Renal pelvis (tissue), 4 donors: ENCODE results near the gene HABP2. TPM values are rescaled to one million over a fixed set of nuclear protein-coding genes. Genes with fewer than 3 reads are reported as not detected.

Source experiments
- DNase-seq: peaks from one replicate; pipeline ENCODE4 v3.0.0-alpha.2; 2013
- polyA plus RNA-seq, 3 donors: library from polyadenylated mRNA; unstranded; fragments of 120-200 nt; gene quantifications; one replicate each; pipeline ENCODE4 v1.2.1, GENCODE V29; 2013; ENCODE audit not compliant: insufficient read length in 3 of 3

HABP2 gene
- polyA plus RNA-seq, 3 donors, result 0.40 to 0.73 (median 0.52) TPM

DNA sequence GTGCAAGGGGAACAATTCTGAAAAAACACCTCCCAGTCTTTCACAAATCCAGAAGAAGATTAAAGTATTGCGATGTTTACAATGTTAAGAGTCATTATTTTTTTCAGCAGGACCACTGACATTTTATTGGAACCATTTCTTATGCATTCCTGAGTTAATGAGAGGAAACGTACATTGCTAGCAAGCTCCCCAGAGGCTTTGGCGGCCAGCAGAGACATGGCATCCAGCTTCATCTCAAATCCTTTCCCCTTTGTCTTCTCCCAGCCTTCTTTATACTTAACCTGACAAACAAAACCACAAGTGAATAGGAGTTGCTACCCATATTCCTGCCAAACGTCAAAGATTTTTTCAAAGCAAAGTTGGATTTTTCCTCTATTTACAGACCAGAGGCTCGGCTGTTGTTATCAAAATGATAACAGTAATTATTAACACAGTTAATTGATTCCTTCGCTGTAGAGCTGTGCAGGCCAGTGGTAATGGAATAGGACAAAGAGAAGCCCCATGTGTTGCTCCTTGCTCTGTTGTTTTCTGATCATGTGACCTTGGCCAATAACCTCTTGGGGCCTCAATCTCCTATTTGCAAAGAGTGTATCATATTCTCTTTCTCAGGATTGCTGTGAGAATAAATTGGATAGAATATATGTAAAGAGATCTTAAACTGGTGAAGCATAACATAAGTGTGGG is 79.0 kb downstream of the HABP2 start:
- peak; percentile 31 for DNase-seq

Other genes starting within 250 kb of the HABP2 start
- gene NRAP, start 111.0 kb downstream of the HABP2 start, polyA plus RNA-seq, result under 1 TPM; 0.03 to 0.04 (median 0.04) TPM
- gene CASP7, start 126.9 kb downstream of the HABP2 start, polyA plus RNA-seq, result 10 to 100 TPM; 23.9 to 26.7 (median 26.3) TPM
- gene PLEKHS1, start 198.6 kb downstream of the HABP2 start, polyA plus RNA-seq, result under 1 TPM; 0.09 to 0.30 (median 0.29) TPM